Colonic mucosa (tissue), 4 donors: ENCODE measurements around the gene USP49. TPM values are rescaled to one million over a fixed set of nuclear protein-coding genes. Genes with fewer than 3 reads are reported as not detected.

ENCODE experiments used
- DNase-seq: peaks from one replicate; pipeline ENCODE4 v3.0.0-alpha.2; 2020
- H3K27ac ChIP-seq: fragments of 200-600 bp; one replicate; pipeline ENCODE4 v1.8.0; 2021
- H3K27me3 ChIP-seq: fragments of 200-600 bp; one replicate; pipeline ENCODE4 v1.8.0; 2021
- H3K36me3 ChIP-seq: fragments of 200-600 bp; one replicate; pipeline ENCODE4 v1.8.0; 2021
- H3K4me1 ChIP-seq: fragments of 200-600 bp; one replicate; pipeline ENCODE4 v1.8.0; 2021; ENCODE audit warnings: mild to moderate bottlenecking
- H3K4me3 ChIP-seq: fragments of 200-600 bp; one replicate; pipeline ENCODE4 v1.8.0; 2021
- H3K9ac ChIP-seq, 2 donors: one replicate each; pipeline ENCODE4 v1.7.0; 2013; ENCODE audit warnings: control low read depth in 2 of 2, low read depth in 2 of 2, low read length in 2 of 2
- H3K9me3 ChIP-seq: fragments of 200-600 bp; one replicate; pipeline ENCODE4 v1.8.0; 2021
- intact Hi-C: fragments of 100-400 bp; cut with DNase I; formaldehyde crosslinking; loops from one replicate; pipeline ENCODE4 v1.14.1; 2022
- total RNA-seq, 2 donors: library from RNA; stranded (reverse); fragmentation: NEBNext Ultra II Directional in 1 of 2; extraction: Animal tissue kit (Norgen Biotek cat#: 25700) in 1 of 2; gene quantifications; one replicate each; pipeline ENCODE4 v1.2.1, GENCODE V29; 2021
- TF ChIP-seq, protein P1 (sequence below): fragments of 200-600 bp; IDR thresholded peaks from one replicate; pipeline ENCODE4 v1.8.0; 2022; ENCODE audit warnings: antibody characterized with exemption, mild to moderate bottlenecking
- donor health status: healthy.
- donor health status: DM: no; HTN: no; CAD: no.
- donor health status: DM: no; HTN: no; CAD: no.

Gene USP49
- total RNA-seq, 2 donors from 2014 or later: 1.7 to 2.9 TPM

DNA sequence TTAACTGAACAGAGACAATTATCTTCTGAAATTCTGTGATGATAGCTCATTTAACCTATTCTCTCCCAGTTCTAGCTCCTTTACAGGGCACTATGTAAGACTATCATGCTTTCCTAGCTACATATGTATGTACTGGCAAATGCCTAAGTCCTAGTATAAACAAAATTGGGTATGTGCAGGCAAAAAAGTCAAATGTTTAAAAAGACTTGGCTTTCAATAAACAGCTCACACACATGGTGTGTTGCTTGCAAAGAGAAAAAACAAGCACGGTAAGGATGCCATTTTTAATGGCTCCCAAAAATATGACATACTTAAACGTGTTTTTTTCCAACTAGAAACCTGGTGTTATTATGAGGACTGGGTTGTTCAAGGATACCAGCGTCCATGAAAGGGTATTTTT, 62.9 kb downstream of the USP49 start:
- TF ChIP-seq, protein P1, sequence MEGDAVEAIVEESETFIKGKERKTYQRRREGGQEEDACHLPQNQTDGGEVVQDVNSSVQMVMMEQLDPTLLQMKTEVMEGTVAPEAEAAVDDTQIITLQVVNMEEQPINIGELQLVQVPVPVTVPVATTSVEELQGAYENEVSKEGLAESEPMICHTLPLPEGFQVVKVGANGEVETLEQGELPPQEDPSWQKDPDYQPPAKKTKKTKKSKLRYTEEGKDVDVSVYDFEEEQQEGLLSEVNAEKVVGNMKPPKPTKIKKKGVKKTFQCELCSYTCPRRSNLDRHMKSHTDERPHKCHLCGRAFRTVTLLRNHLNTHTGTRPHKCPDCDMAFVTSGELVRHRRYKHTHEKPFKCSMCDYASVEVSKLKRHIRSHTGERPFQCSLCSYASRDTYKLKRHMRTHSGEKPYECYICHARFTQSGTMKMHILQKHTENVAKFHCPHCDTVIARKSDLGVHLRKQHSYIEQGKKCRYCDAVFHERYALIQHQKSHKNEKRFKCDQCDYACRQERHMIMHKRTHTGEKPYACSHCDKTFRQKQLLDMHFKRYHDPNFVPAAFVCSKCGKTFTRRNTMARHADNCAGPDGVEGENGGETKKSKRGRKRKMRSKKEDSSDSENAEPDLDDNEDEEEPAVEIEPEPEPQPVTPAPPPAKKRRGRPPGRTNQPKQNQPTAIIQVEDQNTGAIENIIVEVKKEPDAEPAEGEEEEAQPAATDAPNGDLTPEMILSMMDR: no peak
- Histone ChIP-seq H3K4me3 (no peak overlapping the region), H3K27me3 (no peaks in the 10 kb centered on the region), H3K4me1 (no peaks in the 10 kb centered on the region), H3K27ac (no peak overlapping the region), H3K9ac (no peak overlapping the region), H3K9me3 (no peaks in the 10 kb centered on the region), H3K36me3 (no peaks in the 10 kb centered on the region)
- no peak for DNase-seq
- intact Hi-C loops: no loop called here

DNA sequence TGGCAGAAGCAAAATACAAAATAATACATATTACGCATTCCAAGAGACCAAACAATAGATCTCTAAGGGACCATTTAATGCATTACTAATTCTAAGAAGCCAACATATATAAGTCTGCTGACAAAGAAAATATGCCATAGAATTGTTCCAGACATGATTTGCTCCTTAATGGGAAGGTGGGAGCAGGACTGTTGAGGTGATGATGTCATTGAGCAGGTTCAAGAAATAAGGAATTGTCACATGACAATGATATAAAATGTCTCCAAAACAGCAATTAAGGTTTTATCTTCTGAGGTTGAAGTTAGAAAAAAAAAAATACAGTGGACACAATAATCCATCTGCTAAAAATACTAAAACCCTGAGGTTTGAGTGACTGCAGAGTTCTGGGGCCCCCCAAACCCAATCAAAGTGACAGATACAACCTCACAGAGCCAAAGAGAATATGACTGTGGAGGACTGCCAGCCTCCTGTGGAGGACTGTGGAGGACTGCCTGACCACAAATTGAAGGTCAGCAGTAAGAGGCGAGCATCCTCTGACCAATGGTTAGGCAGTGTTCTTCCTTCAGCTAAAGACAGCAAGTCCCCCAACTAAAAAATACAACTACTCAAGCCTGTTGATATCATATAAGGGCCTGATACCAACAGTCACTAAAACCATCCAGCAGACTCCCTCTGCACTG, 68.7 kb downstream of the USP49 start:
- Histone ChIP-seq H3K27ac (no peak overlapping the region), H3K9ac (no peak overlapping the region), H3K27me3 (no peaks in the 10 kb centered on the region), H3K4me1 (no peaks in the 10 kb centered on the region), H3K9me3 (no peaks in the 10 kb centered on the region), H3K36me3 (no peaks in the 10 kb centered on the region), H3K4me3 (no peak overlapping the region)
- intact Hi-C loops: no loop called here
- TF ChIP-seq, protein P1: no peak
- DNase-seq: no peak

DNA sequence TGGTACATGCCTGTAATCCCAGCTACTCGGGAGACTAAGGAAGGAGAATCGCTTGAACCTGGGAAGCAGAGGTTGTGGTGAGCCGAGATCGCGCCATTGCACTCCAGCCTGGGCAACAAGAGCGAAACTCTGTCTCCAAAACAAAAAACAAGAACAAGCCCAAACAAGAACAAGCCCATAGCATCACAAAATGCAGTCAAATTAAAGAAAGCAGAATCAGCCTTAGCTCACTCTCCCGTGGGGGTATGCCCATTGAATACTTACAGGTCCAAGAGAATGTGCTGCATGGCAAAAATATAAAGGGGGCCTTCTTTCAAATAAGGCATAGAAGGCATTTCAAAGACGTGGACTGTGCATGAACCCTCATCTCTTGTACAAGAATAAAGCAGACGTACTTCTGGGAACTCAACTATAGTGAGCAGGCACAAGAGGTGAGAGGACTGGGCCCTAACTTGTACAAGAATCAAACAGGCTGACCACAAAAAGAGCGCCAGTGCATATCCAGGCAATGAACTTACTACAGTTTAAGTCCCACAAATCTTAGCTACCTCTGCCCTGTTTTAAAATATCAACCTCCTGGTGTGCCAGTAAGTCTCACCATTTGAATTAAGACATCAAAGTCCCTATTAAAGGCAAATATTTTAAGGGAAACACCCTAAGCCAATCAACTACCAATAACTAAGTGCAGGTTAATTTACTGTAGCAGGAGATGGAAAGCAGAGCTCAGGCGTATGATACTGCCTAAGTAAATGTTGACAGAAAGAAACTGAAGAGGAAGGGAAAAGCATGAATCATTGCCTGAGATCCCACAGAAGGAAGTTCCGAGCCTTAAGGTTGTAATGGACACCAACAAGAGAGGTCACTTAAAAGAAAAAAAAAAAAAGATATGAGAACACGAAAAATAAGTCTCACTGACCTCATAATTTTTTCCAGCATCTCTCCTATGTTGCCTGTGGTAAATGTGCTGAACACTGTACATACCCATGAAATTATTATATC, 70.3 kb downstream of the USP49 start:
- Histone ChIP-seq H3K9ac (no peak overlapping the region), H3K27me3 (no peaks in the 10 kb centered on the region), H3K4me3 (no peak overlapping the region), H3K9me3 (no peaks in the 10 kb centered on the region), H3K4me1 (no peaks in the 10 kb centered on the region), H3K27ac (no peak overlapping the region), H3K36me3 (no peaks in the 10 kb centered on the region)
- TF ChIP-seq, protein P1: no peak
- DNase-seq: no peak
- intact Hi-C loops: no loop called here

DNA sequence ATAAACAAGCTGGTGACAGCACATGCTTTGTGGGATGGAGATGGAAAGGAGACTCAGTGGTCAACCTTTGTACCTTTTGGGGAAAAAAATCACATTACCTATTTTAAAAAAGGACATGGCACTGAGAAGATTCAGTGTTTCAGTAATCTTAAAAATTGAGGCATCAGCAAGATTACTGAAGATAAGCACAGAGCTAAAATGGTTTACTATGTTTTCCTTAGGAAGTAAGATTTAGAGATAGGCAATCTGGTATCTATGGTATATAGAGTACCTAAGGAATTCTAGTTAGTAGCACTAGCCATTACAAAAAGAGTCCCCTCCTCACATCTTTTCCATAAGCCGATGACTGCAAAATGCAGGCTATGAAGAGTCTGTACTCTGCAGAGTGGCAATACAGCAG, 72.0 kb downstream of the USP49 start:
- Histone ChIP-seq H3K9me3 (no peaks in the 10 kb centered on the region), H3K27ac (no peak overlapping the region), H3K4me3 (no peak overlapping the region), H3K36me3 (no peaks in the 10 kb centered on the region), H3K4me1 (no peaks in the 10 kb centered on the region), H3K27me3 (no peaks in the 10 kb centered on the region), H3K9ac (no peak overlapping the region)
- TF ChIP-seq, protein P1: no peak
- intact Hi-C loops: no loop called here
- no peak for DNase-seq

DNA sequence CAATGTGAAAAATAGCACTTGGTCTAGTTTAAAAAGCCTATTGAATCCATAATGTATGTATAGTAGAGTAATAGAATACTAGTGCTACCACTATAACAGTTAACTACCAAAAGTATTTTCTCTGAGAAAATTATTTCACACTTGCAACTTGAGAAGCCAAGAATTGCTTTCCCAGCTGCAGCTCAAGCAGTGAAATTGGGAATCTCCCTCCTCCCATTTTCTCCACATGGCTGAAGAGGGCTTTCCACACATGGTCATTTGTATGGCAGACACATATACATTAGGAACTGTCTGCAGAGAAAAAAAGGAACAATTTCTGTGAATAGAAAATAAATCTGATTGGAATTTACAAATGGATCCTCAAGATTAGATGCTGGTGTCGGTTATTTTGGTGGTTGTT, 73.2 kb downstream of the USP49 start:
- no peaks in the 10 kb centered on the region for H3K27me3 ChIP-seq
- H3K9me3 ChIP-seq: no peaks in the 10 kb centered on the region
- no peak overlapping the region for H3K4me3 ChIP-seq
- H3K27ac ChIP-seq: no peak overlapping the region
- no peaks in the 10 kb centered on the region for H3K4me1 ChIP-seq
- H3K36me3 ChIP-seq: no peaks in the 10 kb centered on the region
- H3K9ac ChIP-seq: no peak overlapping the region
- DNase-seq: no peak
- TF ChIP-seq, protein P1: no peak
- intact Hi-C loops: no loop called here
